K562 (cell line): Measurements from ENCODE around the gene GTSE1. TPM values are rescaled to one million over a fixed set of nuclear protein-coding genes. Genes with fewer than 3 reads are reported as not detected.

Experiments
- ATAC-seq: fragments of 200-7000 bp; cut with Tn5 transposase; 3 replicates; pipeline ENCODE4 v1.9.1; 2020; ENCODE audit warnings: moderate library complexity
- BruUV-seq: library from RNA; stranded (reverse); fragments of 400-500 nt; replicated peaks from 2 replicates; lab custom pipeline; 2021; lab: Mats Ljungman, UMichigan
- CTCF ChIA-PET: fragments of 300-600 bp; formaldehyde crosslinking; extraction: SDS; loops from one replicate; lab custom pipeline; 2021; ENCODE audit warnings: low intra/inter-chr PET ratio; lab: Yijun Ruan, JAX
- POLR2A ChIA-PET: fragments of 300-600, 350-650 bp; sonication (Branson Sonifier 250); formaldehyde crosslinking; extraction: SDS; loops from one replicate; lab custom pipeline; 2021; ENCODE audit warnings: antibody characterized with exemption, inconsistent platforms; lab: Yijun Ruan, JAX
- DNase-seq, 4 experiments: peaks; one replicate each; pipeline versions ENCODE4 v3.0.0 to v3.0.0-alpha.2; 2011 to 2018; ENCODE audit warnings: low spot score in 3 of 4, mixed read lengths in 3 of 4; ENCODE audit errors: extremely low read depth in 1 of 4
- FAIRE-seq: peaks from 2 replicates; lab custom pipeline; 2011; peaks lifted over from hg19 to GRCh38; lab: Jason Lieb, UNC
- H2AFZ ChIP-seq: 2 replicates; pipeline ENCODE4 v1.6.0; 2011; ENCODE audit warnings: low read depth, low read length, control low read depth, inconsistent platforms
- H3K27ac ChIP-seq: fragments of 200-600 bp; 3 replicates; pipeline ENCODE4 v1.8.0; 2011; ENCODE audit warnings: low read depth, mild to moderate bottlenecking, control low read depth, inconsistent platforms, low read length, moderate library complexity, mixed read lengths; ENCODE audit errors: extremely low read depth
- H3K27me3 ChIP-seq, 2 experiments: fragments of 300-600 bp in 1 of 2; 2 replicates in 1 of 2; 3 replicates in 1 of 2; pipeline versions ENCODE4 v1.6.0 to v1.8.0; 2011; ENCODE audit warnings: inconsistent platforms in 2 of 2, low read length in 2 of 2, mild to moderate bottlenecking in 1 of 2, mixed read lengths in 1 of 2, moderate library complexity in 1 of 2; ENCODE audit not compliant: control insufficient read depth in 2 of 2, insufficient read depth in 2 of 2
- H3K36me3 ChIP-seq: fragments of 300-600 bp; 3 replicates; pipeline ENCODE4 v1.8.0; 2011; ENCODE audit warnings: mild to moderate bottlenecking, low read length, inconsistent platforms; ENCODE audit not compliant: control insufficient read depth, insufficient read depth
- H3K4me1 ChIP-seq, 2 experiments: fragments of 200-600 bp in 1 of 2; replicated peaks in 1 of 2; 2 replicates in 1 of 2; 3 replicates in 1 of 2; pipeline versions ENCODE4 v1.5.1 to v1.8.0; 2011; ENCODE audit warnings: inconsistent platforms in 2 of 2, low read length in 2 of 2, mild to moderate bottlenecking in 1 of 2, mixed read lengths in 1 of 2, moderate library complexity in 1 of 2; ENCODE audit not compliant: control insufficient read depth in 2 of 2, insufficient read depth in 2 of 2
- H3K4me2 ChIP-seq: 2 replicates; pipeline ENCODE4 v1.6.1; 2011; ENCODE audit warnings: low read length, control low read depth, inconsistent platforms, mixed read lengths; ENCODE audit not compliant: insufficient read depth
- H3K4me3 ChIP-seq: fragments of 200-600 bp; sonication (generic), shearing (Covaris generic); 2 replicates; pipeline ENCODE4 v1.5.1; 2016; ENCODE audit warnings: control low read depth, inconsistent platforms
- H3K79me2 ChIP-seq: fragments of 200-600 bp; 3 replicates; pipeline ENCODE4 v1.8.0; 2011; ENCODE audit warnings: low read length, inconsistent platforms; ENCODE audit not compliant: control insufficient read depth, insufficient read depth
- H3K9ac ChIP-seq, 2 experiments: 2 replicates each; pipeline versions ENCODE4 v1.6.0 to v1.6.1; 2011; ENCODE audit warnings: low read depth in 2 of 2, low read length in 2 of 2, control low read depth in 1 of 2, inconsistent platforms in 1 of 2, mild to moderate bottlenecking in 1 of 2, mixed read lengths in 1 of 2; ENCODE audit not compliant: insufficient read depth in 1 of 2
- H3K9me1 ChIP-seq: one replicate; pipeline ENCODE4 v1.6.0; 2011; ENCODE audit warnings: inconsistent platforms, mild to moderate bottlenecking, low read length, moderate library complexity; ENCODE audit not compliant: control insufficient read depth, insufficient read depth
- H3K9me3 ChIP-seq: replicated peaks from 2 replicates; pipeline ENCODE4 v1.5.1; 2011; ENCODE audit warnings: low read depth, low read length, inconsistent platforms; ENCODE audit not compliant: control insufficient read depth, insufficient read depth
- H4K20me1 ChIP-seq: replicated peaks from 2 replicates; pipeline ENCODE4 v1.6.1; 2011; ENCODE audit warnings: low read length, inconsistent platforms, mixed read lengths; ENCODE audit not compliant: control insufficient read depth, insufficient read depth
- CBX8 ChIP-seq: fragments of 200-600 bp; sonication (generic); IDR thresholded peaks from 2 replicates; pipeline ENCODE4 v1.6.1; 2012; ENCODE audit warnings: borderline replicate concordance, mixed run types, low read depth, mild to moderate bottlenecking, moderate library complexity, mixed read lengths, low read length, control low read depth, inconsistent platforms; ENCODE audit not compliant: poor library complexity, severe bottlenecking; ENCODE audit errors: extremely low read depth
- GABPB1 ChIP-seq: sonication (generic); formaldehyde crosslinking; IDR thresholded peaks from 2 replicates; pipeline ENCODE4 v1.8.0; 2022; ENCODE audit warnings: mild to moderate bottlenecking, missing genetic modification reagents
- HNRNPUL1 ChIP-seq: fragments of 200-400 bp; formaldehyde crosslinking; IDR thresholded peaks from 2 replicates; pipeline ENCODE4 v1.6.1; 2017; ENCODE audit warnings: low read length
- KHSRP ChIP-seq: fragments of 450-650 bp; IDR thresholded peaks from 2 replicates; pipeline ENCODE4 v1.6.1; 2017
- MED1 ChIP-seq: sonication (generic); formaldehyde crosslinking; IDR thresholded peaks from 2 replicates; pipeline ENCODE4 v1.8.1; 2023; ENCODE audit warnings: missing genetic modification reagents, borderline replicate concordance
- MLLT1 ChIP-seq, 2 experiments: fragments of 450-650 bp; IDR thresholded peaks; 2 replicates each; pipeline ENCODE4 v1.6.1; 2016
- NBN ChIP-seq: fragments of 450-650 bp; IDR thresholded peaks from 2 replicates; pipeline ENCODE4 v1.6.1; 2016; ENCODE audit warnings: low read depth, mild to moderate bottlenecking
- PHF21A ChIP-seq: fragments of 450-650 bp; IDR thresholded peaks from 2 replicates; pipeline ENCODE4 v1.6.1; 2017; ENCODE audit warnings: low read depth, borderline replicate concordance
- POLR2AphosphoS5 ChIP-seq: IDR thresholded peaks from 2 replicates; pipeline ENCODE4 v1.6.1; 2011; ENCODE audit warnings: mild to moderate bottlenecking, low read depth, low read length, moderate library complexity; ENCODE audit not compliant: control insufficient read depth, insufficient read depth
- SMAD3 ChIP-seq: fragments of 450-650 bp; formaldehyde crosslinking; conservative IDR thresholded peaks from 2 replicates; pipeline ENCODE4 v1.4.0; 2020; ENCODE audit warnings: mild to moderate bottlenecking
- SMARCA4 ChIP-seq: fragments of 450-650 bp; IDR thresholded peaks from 2 replicates; pipeline ENCODE4 v1.6.1; 2016
- SREBF1 ChIP-seq: fragments of 150-350 bp; IDR thresholded peaks from 2 replicates; pipeline ENCODE4 v1.6.1; 2014; ENCODE audit warnings: antibody characterized with exemption, low read depth, low read length, borderline replicate concordance
- U2AF2 ChIP-seq: fragments of 200-400 bp; formaldehyde crosslinking; optimal IDR thresholded peaks from 2 replicates; pipeline ENCODE3; 2017; ENCODE audit warnings: low read depth, mild to moderate bottlenecking, low read length
- ZNF12 ChIP-seq: sonication (generic); formaldehyde crosslinking; IDR thresholded peaks from 2 replicates; pipeline ENCODE4 v1.4.0; 2020; ENCODE audit warnings: mild to moderate bottlenecking, missing genetic modification reagents
- ZNF174 ChIP-seq: fragments of 250-450 bp; sonication (Bioruptor Pico); IDR thresholded peaks from 2 replicates; pipeline ENCODE4 v1.4.0; 2020; ENCODE audit warnings: mild to moderate bottlenecking
- WGBS: fragments of 100-300 bp; shearing (Covaris generic); methylation state at CpG from one replicate; pipeline ENCODE4 v1.1.6; 2016; ENCODE audit warnings: low coverage, mixed read lengths; ENCODE audit not compliant: insufficient coverage; ENCODE audit errors: missing lambda C conversion rate; 5-methylcytosine and 5-hydroxymethylcytosine counted together
- in situ Hi-C: fragments of 300-500 bp; cut with MboI; formaldehyde crosslinking; loops from 4 replicates; pipeline ENCODE4 v1.15.0; 2018; ENCODE audit warnings: inconsistent platforms, mixed read lengths
- intact Hi-C: fragments of 100-400 bp; cut with micrococcal nuclease; formaldehyde crosslinking; loops from 2 replicates; pipeline ENCODE4 v1.14.2; 2022
- polyA plus RNA-seq, 8 experiments: library from polyadenylated mRNA; depleted of rRNA in 4 of 8; stranded (reverse) in 5 of 8; unstranded in 3 of 8; fragments of >200 nt; fragmentation: Nextera tagmentation in 2 of 8; fragmentation: Illumina TruSeq in 1 of 8; extraction: Ambion mirVana in 2 of 8; extraction: Trizol in 1 of 8; gene quantifications; 2 replicates each; pipeline versions ENCODE4 v1.2.1 to v1.2.3, GENCODE V29; 2011 to 2014; ENCODE audit warnings: inconsistent platforms in 1 of 8, missing spikeins in 1 of 8
- total RNA-seq, 7 experiments: library from RNA; depleted of rRNA in 6 of 7; stranded (reverse); fragments of >200 nt in 6 of 7; fragmentation: Illumina TruSeq in 2 of 7; extraction: Trizol in 2 of 7; gene quantifications; 2 replicates each; pipeline versions ENCODE4 v1.2.1 to v1.2.3, GENCODE V29; 2011 to 2021; ENCODE audit warnings: low replicate concordance in 1 of 7
- TF ChIP-seq, protein P1 (sequence below): fragments of 250-450 bp; sonication (Bioruptor Pico); IDR thresholded peaks from 2 replicates; pipeline ENCODE4 v1.5.1; 2021; ENCODE audit warnings: mild to moderate bottlenecking

Gene GTSE1
- total and polyA plus RNA-seq, 9 of the 15 experiments (the other 6 are each of a cell fraction or from before 2014, with no cell fraction given), result 2.5 to 22.5 (median 12.9) TPM

DNA sequence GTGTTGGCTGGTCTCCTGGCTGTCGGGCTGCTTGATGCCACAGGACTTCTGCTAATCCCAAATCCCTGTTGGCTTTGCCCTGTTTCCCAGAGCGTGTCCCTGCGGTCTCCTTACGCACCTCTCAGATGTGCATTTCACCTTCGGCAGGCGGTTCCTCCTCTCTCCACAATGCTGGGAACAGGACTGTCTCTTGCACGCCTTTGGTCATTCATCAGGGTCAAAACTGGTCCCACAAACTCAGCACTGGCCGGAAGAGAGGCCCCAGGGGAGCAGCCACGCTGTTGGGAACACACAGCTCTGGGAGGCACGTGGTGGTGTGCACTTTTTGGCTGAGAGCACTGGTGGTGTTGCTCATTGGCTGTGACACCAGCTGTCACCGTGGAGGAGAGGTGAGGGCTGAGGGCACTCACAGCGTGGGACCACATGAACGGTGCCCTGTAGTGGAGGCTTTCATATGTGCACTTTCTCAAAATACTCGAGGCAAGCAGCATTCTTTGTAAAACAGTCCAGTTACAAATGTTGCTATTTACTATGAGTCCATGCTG, 23.6 kb downstream of the GTSE1 start:
- H3K9ac ChIP-seq, result no peak overlapping the region
- no peaks in the 10 kb centered on the region for H3K27me3 ChIP-seq
- no peaks in the 10 kb centered on the region for H3K9me1 ChIP-seq
- H3K9me3 ChIP-seq, result no peaks in the 10 kb centered on the region
- FAIRE-seq (no peak), ATAC-seq (no peak), DNase-seq (no peak)
- intact Hi-C loops, result no loop called here
- 78% methylated on average over 9 of the region's 14 CpGs for WGBS
- POLR2A ChIA-PET, result interaction anchor here (0.6 to 1.6 kb wide), 5 partner anchors 12 to 31 kb away, joined by 3 to 4 read pairs (median 3); no protein-coding TSS in a partner anchor
- peaks cover 58% of the 10 kb centered on the region; the same call in 2 of the 3 replicates for H3K36me3 ChIP-seq
- H3K4me2 ChIP-seq, result no peak overlapping the region
- H3K4me1 ChIP-seq, result no peaks in the 10 kb centered on the region
- H3K79me2 ChIP-seq, result no peaks in the 10 kb centered on the region
- in situ Hi-C loops, result loop anchor here (25.0 kb wide), 1 partner anchor 308 kb away; no protein-coding TSS in a partner anchor
- TF ChIP-seq U2AF2 (no peak), CBX8 (no peak), SMARCA4 (no peak), NBN (no peak), SREBF1 (no peak), GABPB1 (no peak), HNRNPUL1 (no peak), MLLT1 (IDR thresholded peaks at IDR 0.05) (no peak), ZNF12 (no peak), SMAD3 (CRISPR knock-in tag) (no peak), ZNF174 (CRISPR knock-in tag) (no peak), KHSRP (no peak), PHF21A (no peak), MED1 (CRISPR knock-in tag) (no peak), POLR2AphosphoS5 (no peak)
- TF ChIP-seq, protein P1, sequence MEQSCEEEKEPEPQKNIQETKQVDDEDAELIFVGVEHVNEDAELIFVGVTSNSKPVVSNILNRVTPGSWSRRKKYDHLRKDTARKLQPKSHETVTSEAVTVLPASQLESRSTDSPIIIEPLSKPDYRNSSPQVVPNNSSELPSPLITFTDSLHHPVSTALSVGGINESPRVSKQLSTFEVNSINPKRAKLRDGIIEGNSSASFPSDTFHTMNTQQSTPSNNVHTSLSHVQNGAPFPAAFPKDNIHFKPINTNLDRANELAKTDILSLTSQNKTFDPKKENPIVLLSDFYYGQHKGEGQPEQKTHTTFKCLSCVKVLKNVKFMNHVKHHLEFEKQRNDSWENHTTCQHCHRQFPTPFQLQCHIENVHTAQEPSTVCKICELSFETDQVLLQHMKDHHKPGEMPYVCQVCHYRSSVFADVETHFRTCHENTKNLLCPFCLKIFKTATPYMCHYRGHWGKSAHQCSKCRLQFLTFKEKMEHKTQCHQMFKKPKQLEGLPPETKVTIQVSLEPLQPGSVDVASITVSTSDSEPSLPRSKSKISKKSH (CRISPR knock-in tag), result no peak
- H2AFZ ChIP-seq, result no peak overlapping the region
- H3K4me3 ChIP-seq, result no peak overlapping the region
- CTCF ChIA-PET, result no interaction called here
- H4K20me1 ChIP-seq, result no peaks in the 10 kb centered on the region
- BruUV-seq, result no TSS peak
- H3K27ac ChIP-seq, result no peak overlapping the region
